Neuron (in vitro differentiated cells): Measurements from ENCODE around the gene UCN.
"Not testable (repeated sequence)": the region's sequence is repeated elsewhere in the genome, so short reads cannot be mapped to it uniquely, and the experiment has no call there.

Source experiments
- H2AFZ ChIP-seq: one replicate; pipeline ENCODE4 v1.6.1; 2013; ENCODE audit warnings: low read depth, mild to moderate bottlenecking, inconsistent platforms, low read length, moderate library complexity
- H3K27me3 ChIP-seq: one replicate; pipeline ENCODE4 v1.6.1; 2013; ENCODE audit warnings: low read length; ENCODE audit not compliant: insufficient read depth
- H3K36me3 ChIP-seq: one replicate; pipeline ENCODE4 v1.6.1; 2013; ENCODE audit warnings: low read length; ENCODE audit not compliant: insufficient read depth
- H3K4me1 ChIP-seq: one replicate; pipeline ENCODE4 v1.6.1; 2013; ENCODE audit warnings: low read length; ENCODE audit not compliant: insufficient read depth
- H3K4me3 ChIP-seq: 2 replicates; pipeline ENCODE4 v1.5.1; 2013; ENCODE audit warnings: mild to moderate bottlenecking, low read length, moderate library complexity
- H3K9me3 ChIP-seq: one replicate; pipeline ENCODE4 v1.6.1; 2013; ENCODE audit warnings: low read length

UCN gene

GRCh38 chr2:27307545-27308358, 493 bp downstream of the UCN start:
- H3K27me3 ChIP-seq: peaks cover 2% of the 10 kb centered on the region
- H3K36me3 ChIP-seq: peaks cover 25% of the 10 kb centered on the region
- H2AFZ ChIP-seq: no peak overlapping the region
- no peak overlapping the region for H3K4me3 ChIP-seq
- no peaks in the 10 kb centered on the region for H3K4me1 ChIP-seq
- no peaks in the 10 kb centered on the region for H3K9me3 ChIP-seq

- Histone ChIP-seq H3K4me3 (no peak overlapping the region), H2AFZ (no peak overlapping the region), H3K36me3 (peaks cover 22% of the 10 kb centered on the region), H3K9me3 (no peaks in the 10 kb centered on the region), H3K4me1 (no peaks in the 10 kb centered on the region), H3K27me3 (peaks cover 2% of the 10 kb centered on the region)
These were observed 1.0 kb downstream of the UCN start for GRCh38 chr2:27307287-27307544.

- no peak overlapping the region for H2AFZ ChIP-seq
- H3K4me3 ChIP-seq: no peak overlapping the region
- peaks cover 2% of the 10 kb centered on the region for H3K27me3 ChIP-seq
- H3K9me3 ChIP-seq: no peaks in the 10 kb centered on the region
- no peaks in the 10 kb centered on the region for H3K4me1 ChIP-seq
- H3K36me3 ChIP-seq: peaks cover 17% of the 10 kb centered on the region
These were observed 1.5 kb downstream of the UCN start for GRCh38 chr2:27306573-27307286.

DNA sequence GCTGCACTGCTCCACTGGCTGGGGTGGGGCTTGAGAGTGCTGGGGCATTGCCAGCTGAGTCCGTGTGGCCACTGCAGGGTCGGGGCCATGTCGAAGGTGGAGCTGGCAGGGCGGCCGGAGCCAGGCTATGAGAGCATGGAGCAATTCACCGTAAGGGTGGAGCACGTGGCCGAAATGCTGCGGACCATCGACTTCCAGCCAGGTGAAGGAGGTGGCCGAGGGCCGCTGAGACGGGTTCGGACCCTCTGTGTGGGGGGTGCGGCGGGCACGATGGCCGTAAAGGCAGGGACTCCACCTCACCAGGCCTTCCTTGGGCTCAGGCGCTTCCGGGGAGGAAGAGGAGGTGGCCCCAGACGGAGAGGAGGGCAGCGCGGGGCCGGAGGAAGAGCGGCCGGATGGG, 2.1 kb downstream of the UCN start:
- H3K27me3 ChIP-seq: peaks cover 2% of the 10 kb centered on the region
- H3K4me1 ChIP-seq: no peaks in the 10 kb centered on the region
- no peak overlapping the region for H3K4me3 ChIP-seq
- H2AFZ ChIP-seq: no peak overlapping the region
- peaks cover 11% of the 10 kb centered on the region for H3K36me3 ChIP-seq
- H3K9me3 ChIP-seq: no peaks in the 10 kb centered on the region

DNA sequence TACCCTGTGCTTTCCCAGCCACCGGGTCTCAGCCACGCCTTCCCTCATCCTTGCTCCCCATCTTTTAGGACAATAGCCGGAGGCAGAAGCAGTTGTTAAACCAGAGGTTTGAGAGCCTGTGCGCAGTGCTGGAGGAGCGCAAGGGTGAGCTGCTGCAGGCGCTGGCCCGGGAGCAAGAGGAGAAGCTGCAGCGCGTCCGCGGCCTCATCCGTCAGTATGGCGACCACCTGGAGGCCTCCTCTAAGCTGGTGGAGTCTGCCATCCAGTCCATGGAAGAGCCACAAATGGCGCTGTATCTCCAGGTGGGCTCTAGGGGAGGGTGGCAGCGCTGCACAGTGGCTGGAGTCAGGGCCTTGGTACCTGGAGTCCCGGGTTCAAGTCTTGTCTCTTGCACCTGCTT, 2.7 kb downstream of the UCN start:
- no peak overlapping the region for H3K4me3 ChIP-seq
- no peak overlapping the region for H2AFZ ChIP-seq
- H3K4me1 ChIP-seq: no peaks in the 10 kb centered on the region
- peaks cover 2% of the 10 kb centered on the region for H3K27me3 ChIP-seq
- no peaks in the 10 kb centered on the region for H3K9me3 ChIP-seq
- peaks cover 11% of the 10 kb centered on the region for H3K36me3 ChIP-seq

- H3K4me3 ChIP-seq: no peak overlapping the region
- H3K36me3 ChIP-seq: peaks cover 8% of the 10 kb centered on the region
- peaks cover 2% of the 10 kb centered on the region for H3K27me3 ChIP-seq
These were observed 3.6 kb downstream of the UCN start for GRCh38 chr2:27304488-27305240.

DNA sequence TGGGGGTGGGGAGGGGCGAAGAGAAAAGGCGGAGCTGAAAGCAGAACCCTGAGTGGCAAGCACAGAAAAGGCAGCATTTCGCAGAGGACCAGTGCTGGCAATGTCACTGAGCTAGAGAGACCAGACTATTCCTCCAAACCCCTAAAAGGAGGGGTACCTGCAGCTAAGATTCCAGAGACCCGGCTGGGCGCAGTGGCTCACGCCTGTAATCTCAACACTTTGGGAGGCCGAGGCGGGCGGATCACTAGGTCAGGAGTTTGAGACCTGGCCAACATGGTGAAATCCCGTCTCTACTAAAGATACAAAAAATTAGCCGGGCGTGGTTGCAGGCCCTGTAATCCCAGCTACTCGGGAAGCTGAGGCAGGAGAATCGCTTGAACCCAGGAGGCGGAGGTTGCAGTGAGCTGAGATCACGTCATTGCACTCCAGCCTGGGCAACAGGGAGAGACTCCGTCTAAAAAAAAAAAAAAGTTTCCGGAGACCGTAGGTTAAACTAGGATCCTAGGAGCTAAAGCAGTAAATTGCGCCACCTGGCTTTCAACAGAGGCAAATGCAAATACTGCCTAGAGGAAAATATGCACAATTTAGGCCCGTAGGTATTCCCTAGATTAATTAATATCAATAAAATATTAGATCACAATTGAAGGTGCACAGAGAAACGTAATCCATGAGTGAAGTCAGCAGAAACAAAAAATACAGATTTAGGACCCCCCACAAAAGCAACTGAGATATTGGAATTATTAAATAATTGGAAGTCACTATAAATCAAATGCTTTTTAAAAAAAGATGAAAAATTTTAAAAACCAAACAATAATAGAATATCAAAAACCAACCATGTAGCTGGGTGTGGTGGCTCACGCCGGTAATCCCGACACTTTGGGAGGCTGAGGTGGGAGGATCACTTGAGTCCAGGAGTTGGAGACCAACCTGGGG, 4.9 kb downstream of the UCN start:
- H3K4me3 ChIP-seq: no peak overlapping the region
- no peaks in the 10 kb centered on the region for H3K4me1 ChIP-seq
- H2AFZ ChIP-seq: no peak overlapping the region
- peaks cover 3% of the 10 kb centered on the region for H3K27me3 ChIP-seq
- peaks cover 4% of the 10 kb centered on the region for H3K36me3 ChIP-seq
- H3K9me3 ChIP-seq: no peaks in the 10 kb centered on the region

More at GRCh38 chr2:27304488-27305240, 3.6 kb downstream of the UCN start:
- Histone ChIP-seq H3K9me3 (no peaks in the 10 kb centered on the region), H2AFZ (no peak overlapping the region), H3K4me1 (no peaks in the 10 kb centered on the region)

DNA sequence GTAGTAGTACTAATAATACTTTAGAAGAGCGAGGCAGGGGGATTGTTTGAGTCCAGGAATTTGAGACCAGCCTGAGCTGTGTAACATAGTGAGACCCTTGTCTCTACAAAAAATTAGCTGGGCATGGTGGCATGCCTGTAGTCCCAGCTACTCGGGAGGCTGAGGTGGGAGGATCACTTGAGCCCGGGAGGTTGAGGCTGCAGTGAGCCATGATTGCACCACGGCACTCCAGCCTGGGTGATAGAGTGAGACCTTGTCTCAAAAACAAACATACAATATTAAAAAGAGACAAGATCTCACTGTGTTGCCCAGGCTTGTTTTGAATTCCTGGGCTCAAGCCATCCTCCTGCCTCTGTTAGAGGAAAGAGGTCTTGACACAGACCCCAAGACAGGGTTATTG, 7.6 kb downstream of the UCN start:
- H3K27me3 ChIP-seq: peaks cover 15% of the 10 kb centered on the region
- H3K4me1 ChIP-seq, H3K36me3 ChIP-seq, H3K9me3 ChIP-seq, H3K4me3 ChIP-seq, H2AFZ ChIP-seq: not testable (repeated sequence)

DNA sequence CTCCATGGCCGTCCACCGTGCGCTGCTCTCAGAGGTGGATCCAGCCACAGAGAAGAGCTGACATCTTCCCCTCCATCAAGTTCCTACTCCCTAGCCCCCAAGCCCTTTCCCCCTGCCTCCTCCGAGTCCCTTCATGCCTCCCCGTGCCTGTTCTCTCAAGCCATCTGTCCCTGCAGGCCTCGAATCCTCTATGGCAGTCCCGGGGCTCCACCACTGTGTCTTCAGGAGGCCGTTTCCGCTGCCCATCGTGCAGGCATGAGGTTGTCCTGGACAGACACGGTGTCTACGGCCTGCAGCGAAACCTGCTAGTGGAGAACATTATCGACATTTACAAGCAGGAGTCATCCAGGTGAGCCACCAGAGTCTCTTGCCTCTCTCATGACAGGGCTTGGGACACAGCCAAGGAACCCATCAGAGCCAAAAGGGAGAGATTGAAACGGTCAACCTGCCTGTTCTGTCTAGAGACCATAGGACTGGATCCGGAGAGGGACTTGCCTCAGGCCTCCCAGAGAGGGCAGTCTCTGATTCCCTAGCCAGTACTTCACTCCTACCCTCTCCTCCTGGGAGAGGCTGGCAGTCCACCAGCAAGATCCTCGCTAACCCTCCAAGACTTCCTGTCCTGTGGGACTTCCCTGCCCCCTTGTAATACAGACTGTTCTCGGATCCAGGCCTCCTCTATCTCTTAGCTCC, 9.7 kb downstream of the UCN start:
- Histone ChIP-seq H2AFZ (no peak overlapping the region), H3K4me1 (no peaks in the 10 kb centered on the region), H3K27me3 (peaks cover 15% of the 10 kb centered on the region), H3K36me3 (no peaks in the 10 kb centered on the region), H3K4me3 (no peak overlapping the region), H3K9me3 (no peaks in the 10 kb centered on the region)

DNA sequence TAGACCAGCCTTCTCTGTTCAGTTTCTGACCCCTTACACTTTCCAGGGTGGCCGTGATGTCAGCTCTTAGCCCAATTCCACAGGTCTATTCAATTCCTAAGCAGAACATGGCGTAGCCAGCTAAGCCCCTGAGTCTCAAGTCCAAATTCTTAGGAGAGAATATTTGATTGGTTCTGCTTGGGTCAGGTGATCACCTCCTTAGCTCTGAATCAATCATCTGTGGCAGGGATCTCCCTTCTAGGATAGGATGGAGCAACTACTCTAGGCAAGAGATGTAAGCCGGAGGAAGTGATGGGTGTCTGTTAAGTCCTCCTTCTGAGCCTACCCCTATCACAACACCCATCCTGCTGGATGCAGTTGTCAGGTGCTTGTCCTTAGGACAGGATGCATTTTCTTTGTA, 11.1 kb downstream of the UCN start:
- H3K9me3 ChIP-seq: no peaks in the 10 kb centered on the region
- H3K36me3 ChIP-seq: no peaks in the 10 kb centered on the region
- no peak overlapping the region for H2AFZ ChIP-seq
- no peak overlapping the region for H3K4me3 ChIP-seq
- peaks cover 15% of the 10 kb centered on the region for H3K27me3 ChIP-seq
- peaks cover 7% of the 10 kb centered on the region for H3K4me1 ChIP-seq

- Histone ChIP-seq H3K4me3 (no peak overlapping the region), H3K9me3 (no peaks in the 10 kb centered on the region), H2AFZ (no peak overlapping the region), H3K4me1 (peaks cover 7% of the 10 kb centered on the region), H3K27me3 (peaks cover 23% of the 10 kb centered on the region), H3K36me3 (no peaks in the 10 kb centered on the region)
These were observed 11.8 kb downstream of the UCN start for GRCh38 chr2:27296481-27296880.

- no peaks in the 10 kb centered on the region for H3K9me3 ChIP-seq
- peaks cover 34% of the 10 kb centered on the region for H3K27me3 ChIP-seq
These were observed 13.3 kb downstream of the UCN start for GRCh38 chr2:27294928-27295327.

More at GRCh38 chr2:27294928-27295327, 13.3 kb downstream of the UCN start:
- no peak overlapping the region for H3K4me3 ChIP-seq
- H3K36me3 ChIP-seq: no peaks in the 10 kb centered on the region
- no peak overlapping the region for H2AFZ ChIP-seq
- H3K4me1 ChIP-seq: peaks cover 7% of the 10 kb centered on the region
